PFSK-1 (cell line): ENCODE data around the gene LRP4.

Experiments used
- FOXP2 ChIP-seq: optimal IDR thresholded peaks from 2 replicates; pipeline ENCODE3; 2011; ENCODE audit warnings: borderline replicate concordance, control low read depth, inconsistent platforms; ENCODE audit not compliant: insufficient read depth; ENCODE audit errors: extremely low read length, extremely low read depth
- POLR2AphosphoS5 ChIP-seq: IDR thresholded peaks from 2 replicates; pipeline ENCODE4 v1.6.1; 2012; ENCODE audit warnings: low read depth, mild to moderate bottlenecking, control low read depth, low read length, moderate library complexity
- REST ChIP-seq, 2 experiments: IDR thresholded peaks; 2 replicates each; pipeline versions ENCODE4 v1.6.1 to v1.8.0; 2011 to 2012; ENCODE audit warnings: low read depth in 2 of 2, low read length in 2 of 2, control low read depth in 1 of 2, inconsistent platforms in 1 of 2, mild to moderate bottlenecking in 1 of 2, moderate library complexity in 1 of 2; ENCODE audit not compliant: insufficient read depth in 1 of 2
- SIN3A ChIP-seq: IDR thresholded peaks from 2 replicates; pipeline ENCODE4 v1.6.1; 2012; ENCODE audit warnings: mild to moderate bottlenecking, low read length, moderate library complexity, borderline replicate concordance; ENCODE audit not compliant: insufficient read depth
- TAF1 ChIP-seq: IDR thresholded peaks from 2 replicates; pipeline ENCODE4 v1.6.1; 2012; ENCODE audit warnings: low read length, control low read depth, borderline replicate concordance; ENCODE audit not compliant: insufficient read depth

LRP4 gene

DNA sequence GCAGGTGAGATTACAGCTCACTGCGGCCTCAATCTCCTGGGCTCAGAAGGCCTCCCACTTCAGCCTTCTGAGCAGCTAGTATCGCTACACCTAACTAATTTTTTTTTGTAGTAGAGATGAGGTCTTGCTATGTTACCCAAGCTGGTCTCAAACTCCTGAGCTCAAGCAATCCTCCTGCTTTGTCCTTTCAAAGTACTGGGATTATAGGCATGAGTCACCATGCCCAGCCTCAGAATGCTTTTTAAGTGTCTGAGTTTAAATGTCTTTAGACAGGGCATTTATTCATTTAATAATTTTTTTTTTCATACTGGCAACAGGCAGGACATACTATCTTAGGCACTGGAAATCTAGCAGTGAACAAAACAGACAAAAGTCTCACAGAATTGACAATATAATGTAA is 27.7 kb downstream of the LRP4 start:
- no peak for TF ChIP-seq POLR2AphosphoS5
- no peak for TF ChIP-seq SIN3A
- no peak for TF ChIP-seq REST (IDR thresholded peaks at IDR 0.05; ENCODE audit: insufficient read depth in 1 of 2, low read depth in 2 of 2, low read length in 2 of 2)
- TF ChIP-seq TAF1, result no peak
- no peak for TF ChIP-seq FOXP2

- TF ChIP-seq REST (IDR thresholded peaks at IDR 0.05; ENCODE audit: insufficient read depth in 1 of 2, low read depth in 2 of 2, low read length in 2 of 2) (no peak), SIN3A (no peak), POLR2AphosphoS5 (no peak)
These were observed 28.5 kb downstream of the LRP4 start for GRCh38 chr11:46889689-46890475.

DNA sequence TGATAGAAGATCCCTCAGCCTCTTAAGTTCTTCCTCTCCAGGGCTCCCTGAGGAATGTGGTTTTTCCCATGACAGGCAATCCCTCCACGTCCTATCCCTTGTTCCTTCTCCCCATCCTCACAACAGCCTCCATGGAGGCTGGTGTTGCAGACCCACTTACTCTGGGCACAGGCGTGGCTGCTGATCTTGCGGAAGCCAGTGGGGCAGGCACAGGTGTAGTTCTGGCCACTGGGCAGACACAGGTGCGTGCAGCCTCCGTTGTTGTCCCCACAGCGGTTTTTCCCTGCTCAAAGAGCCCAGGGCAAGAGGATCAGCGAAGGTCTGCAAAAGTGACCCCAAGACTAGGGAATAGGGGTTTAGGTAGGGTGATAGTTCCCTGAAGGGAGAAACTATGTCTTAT is 29.1 kb downstream of the LRP4 start:
- no peak for TF ChIP-seq REST (IDR thresholded peaks at IDR 0.05; ENCODE audit: insufficient read depth in 1 of 2, low read depth in 2 of 2, low read length in 2 of 2)

GRCh38 chr11:46888636-46889035 is 29.7 kb downstream of the LRP4 start:
- TF ChIP-seq SIN3A (no peak), TAF1 (no peak), POLR2AphosphoS5 (no peak), REST (IDR thresholded peaks at IDR 0.05; ENCODE audit: insufficient read depth in 1 of 2, low read depth in 2 of 2, low read length in 2 of 2) (no peak), FOXP2 (no peak)

DNA sequence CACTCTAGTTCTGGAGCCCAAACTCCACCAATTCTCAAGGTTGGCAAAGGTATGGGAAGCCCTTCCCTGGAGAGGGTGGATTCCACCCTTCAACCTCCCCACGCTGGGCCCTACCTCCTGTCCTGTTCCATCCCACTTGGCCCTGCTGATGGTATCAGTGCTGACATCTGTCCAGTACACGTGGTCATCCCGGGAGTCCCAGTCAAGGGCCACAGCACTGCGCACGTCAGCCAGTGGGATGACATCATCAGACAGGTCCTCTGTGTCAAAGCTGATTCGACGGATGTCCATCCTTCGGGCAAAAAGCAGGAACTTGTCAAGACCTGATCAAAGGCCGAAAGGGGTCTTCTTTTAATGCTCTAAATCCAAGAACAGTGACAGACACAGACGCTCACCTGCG is 32.1 kb downstream of the LRP4 start:
- TF ChIP-seq TAF1 (no peak), POLR2AphosphoS5 (no peak), REST (IDR thresholded peaks at IDR 0.05; ENCODE audit: insufficient read depth in 1 of 2, low read depth in 2 of 2, low read length in 2 of 2) (no peak), FOXP2 (no peak), SIN3A (no peak)
